Vagina (tissue), 2 donors: ENCODE measurements around the gene LANCL2. TPM values are rescaled to one million over a fixed set of nuclear protein-coding genes. Genes with fewer than 3 reads are reported as not detected.

Experiments used
- DNase-seq, 2 donors: peaks; one replicate each; pipeline ENCODE4 v3.0.0-alpha.2; 2017; ENCODE audit errors: extremely low spot score in 2 of 2
- H3K27ac ChIP-seq: fragments of 200-600 bp; sonication (generic); one replicate; pipeline ENCODE4 v1.5.1; 2019
- H3K27me3 ChIP-seq: fragments of 200-600 bp; sonication (generic); one replicate; pipeline ENCODE4 v1.5.1; 2019
- H3K36me3 ChIP-seq, 2 donors: fragments of 200-600 bp; sonication (generic); one replicate each; pipeline ENCODE4 v1.5.1; 2017 to 2019
- H3K4me1 ChIP-seq: fragments of 200-600 bp; sonication (generic); one replicate; pipeline ENCODE4 v1.5.1; 2019
- H3K4me3 ChIP-seq, 2 donors: fragments of 200-600 bp; sonication (generic); 1 replicate in 1 of 2; 2 replicates in 1 of 2; pipeline ENCODE4 v1.5.1; 2016 to 2019
- H3K9me3 ChIP-seq: fragments of 200-600 bp; sonication (generic); one replicate; pipeline ENCODE4 v1.5.1; 2019
- POLR2A ChIP-seq, 2 donors: fragments of 450-650 bp; IDR thresholded peaks; one replicate each; pipeline ENCODE4 v1.6.1; 2017; ENCODE audit warnings: antibody characterized with exemption in 2 of 2, mild to moderate bottlenecking in 2 of 2, moderate library complexity in 2 of 2
- POLR2AphosphoS5 ChIP-seq, 2 donors: sonication (generic); formaldehyde crosslinking; IDR thresholded peaks; one replicate each; pipeline ENCODE4 v1.9.0; 2017; ENCODE audit warnings: antibody characterized with exemption in 2 of 2, mild to moderate bottlenecking in 2 of 2, low read depth in 1 of 2; ENCODE audit not compliant: insufficient read depth in 1 of 2
- intact Hi-C: fragments of 100-400 bp; cut with DNase I; formaldehyde crosslinking; loops from one replicate; pipeline ENCODE4 v1.15.1; 2023
- total RNA-seq: library from RNA; depleted of rRNA; stranded (reverse); fragments of >200 nt; gene quantifications from one replicate; pipeline ENCODE4 v1.2.3, GENCODE V29; 2016
- TF ChIP-seq, protein P1 (sequence below), 3 experiments: fragments of 450-650 bp in 2 of 3; fragments of 200-600 bp in 1 of 3; sonication (generic) in 1 of 3; IDR thresholded peaks; one replicate each; pipeline ENCODE4 v1.5.1; 2017 to 2019; ENCODE audit warnings: antibody characterized with exemption in 3 of 3, mild to moderate bottlenecking in 2 of 3, moderate library complexity in 2 of 3

Gene LANCL2
- total RNA-seq, 1 donor from 2014 or later = 7.6 TPM

DNA sequence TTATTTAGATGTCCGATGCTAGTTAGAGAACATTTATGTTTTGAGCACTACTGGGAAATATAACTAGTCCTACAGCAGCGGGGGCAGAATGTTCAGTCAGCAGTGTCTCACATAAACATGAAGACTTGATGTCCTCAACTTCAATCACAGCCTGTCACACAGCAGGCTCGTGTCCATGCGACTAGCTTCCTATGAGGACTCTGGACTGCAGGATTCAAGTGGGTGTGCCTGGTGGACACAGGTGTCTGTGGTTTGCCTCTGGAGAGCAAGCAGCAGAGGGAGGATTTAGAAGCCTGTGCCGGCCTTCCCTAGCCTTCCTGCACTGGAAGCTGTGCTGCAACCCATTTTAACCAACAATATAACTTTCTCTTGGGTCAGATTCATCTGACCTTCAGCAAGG, 30.0 kb upstream of the LANCL2 start:
- Histone ChIP-seq H3K9me3 (no peaks in the 10 kb centered on the region), H3K4me1 (no peaks in the 10 kb centered on the region), H3K4me3 (no peak overlapping the region), H3K36me3 (no peaks in the 10 kb centered on the region), H3K27me3 (no peaks in the 10 kb centered on the region), H3K27ac (no peak overlapping the region)
- intact Hi-C loops = no loop called here
- TF ChIP-seq POLR2AphosphoS5 (IDR thresholded peaks at IDR 0.05; ENCODE audit: insufficient read depth in 1 of 2, low read depth in 1 of 2) = no peak
- no peak for TF ChIP-seq POLR2A (IDR thresholded peaks at IDR 0.05)
- TF ChIP-seq, protein P1, sequence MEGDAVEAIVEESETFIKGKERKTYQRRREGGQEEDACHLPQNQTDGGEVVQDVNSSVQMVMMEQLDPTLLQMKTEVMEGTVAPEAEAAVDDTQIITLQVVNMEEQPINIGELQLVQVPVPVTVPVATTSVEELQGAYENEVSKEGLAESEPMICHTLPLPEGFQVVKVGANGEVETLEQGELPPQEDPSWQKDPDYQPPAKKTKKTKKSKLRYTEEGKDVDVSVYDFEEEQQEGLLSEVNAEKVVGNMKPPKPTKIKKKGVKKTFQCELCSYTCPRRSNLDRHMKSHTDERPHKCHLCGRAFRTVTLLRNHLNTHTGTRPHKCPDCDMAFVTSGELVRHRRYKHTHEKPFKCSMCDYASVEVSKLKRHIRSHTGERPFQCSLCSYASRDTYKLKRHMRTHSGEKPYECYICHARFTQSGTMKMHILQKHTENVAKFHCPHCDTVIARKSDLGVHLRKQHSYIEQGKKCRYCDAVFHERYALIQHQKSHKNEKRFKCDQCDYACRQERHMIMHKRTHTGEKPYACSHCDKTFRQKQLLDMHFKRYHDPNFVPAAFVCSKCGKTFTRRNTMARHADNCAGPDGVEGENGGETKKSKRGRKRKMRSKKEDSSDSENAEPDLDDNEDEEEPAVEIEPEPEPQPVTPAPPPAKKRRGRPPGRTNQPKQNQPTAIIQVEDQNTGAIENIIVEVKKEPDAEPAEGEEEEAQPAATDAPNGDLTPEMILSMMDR (IDR thresholded peaks at IDR 0.05) = no peak
- no peak for DNase-seq

DNA sequence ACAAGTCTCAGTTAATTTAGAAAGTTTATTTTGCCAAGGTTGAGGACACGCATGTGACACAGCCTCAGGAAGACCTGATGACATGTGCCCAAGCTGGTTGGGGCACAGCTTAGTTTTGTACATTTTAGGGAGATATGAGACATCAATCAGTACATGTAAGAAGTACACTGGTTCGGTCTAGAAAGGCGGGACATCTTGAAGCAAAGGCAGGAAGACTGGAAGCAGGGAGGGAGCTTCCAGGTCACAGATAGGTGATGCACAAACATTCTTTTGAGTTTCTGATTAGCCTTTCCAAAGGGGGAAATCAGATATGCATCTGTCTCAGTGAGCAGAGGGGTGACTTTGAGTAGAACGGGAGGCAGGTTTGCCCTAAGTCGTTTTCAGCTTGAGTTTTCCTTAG, 29.4 kb upstream of the LANCL2 start:
- H3K9me3 ChIP-seq = no peaks in the 10 kb centered on the region
- no peak for TF ChIP-seq POLR2AphosphoS5 (IDR thresholded peaks at IDR 0.05; ENCODE audit: insufficient read depth in 1 of 2, low read depth in 1 of 2)
- no peak for TF ChIP-seq POLR2A (IDR thresholded peaks at IDR 0.05)
- TF ChIP-seq, protein P1 (IDR thresholded peaks at IDR 0.05) = no peak
- no peaks in the 10 kb centered on the region for H3K27me3 ChIP-seq
- no peaks in the 10 kb centered on the region for H3K36me3 ChIP-seq
- DNase-seq = no peak
- no peaks in the 10 kb centered on the region for H3K4me1 ChIP-seq
- intact Hi-C loops = no loop called here
- H3K4me3 ChIP-seq = no peak overlapping the region
- H3K27ac ChIP-seq = no peak overlapping the region

DNA sequence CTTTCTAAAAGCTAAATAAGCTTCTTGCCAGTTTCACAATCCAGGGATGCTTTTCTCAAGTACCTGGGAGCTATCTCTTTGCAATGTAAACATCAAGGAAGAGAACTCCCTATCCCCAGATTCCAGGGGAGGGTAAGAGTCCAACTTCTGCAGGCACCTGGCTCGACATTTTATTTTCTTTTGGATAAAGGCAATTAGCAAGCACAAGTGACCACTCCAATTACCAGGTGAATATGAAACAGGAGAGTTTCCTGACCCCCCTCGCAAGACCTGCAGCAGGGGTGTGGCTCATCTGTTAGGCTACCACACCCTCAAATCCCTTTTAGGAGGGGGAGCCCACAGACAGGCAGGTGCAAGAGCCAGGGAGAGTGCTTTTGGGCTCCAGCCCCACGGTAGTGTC, 28.6 kb upstream of the LANCL2 start:
- Histone ChIP-seq H3K4me1 (no peaks in the 10 kb centered on the region), H3K27me3 (no peaks in the 10 kb centered on the region), H3K36me3 (no peaks in the 10 kb centered on the region), H3K4me3 (no peak overlapping the region), H3K9me3 (no peaks in the 10 kb centered on the region), H3K27ac (no peak overlapping the region)
- no peak for DNase-seq
- no peak for TF ChIP-seq POLR2AphosphoS5 (IDR thresholded peaks at IDR 0.05; ENCODE audit: insufficient read depth in 1 of 2, low read depth in 1 of 2)
- TF ChIP-seq POLR2A (IDR thresholded peaks at IDR 0.05) = no peak
- TF ChIP-seq, protein P1 (IDR thresholded peaks at IDR 0.05) = no peak
- intact Hi-C loops = no loop called here

DNA sequence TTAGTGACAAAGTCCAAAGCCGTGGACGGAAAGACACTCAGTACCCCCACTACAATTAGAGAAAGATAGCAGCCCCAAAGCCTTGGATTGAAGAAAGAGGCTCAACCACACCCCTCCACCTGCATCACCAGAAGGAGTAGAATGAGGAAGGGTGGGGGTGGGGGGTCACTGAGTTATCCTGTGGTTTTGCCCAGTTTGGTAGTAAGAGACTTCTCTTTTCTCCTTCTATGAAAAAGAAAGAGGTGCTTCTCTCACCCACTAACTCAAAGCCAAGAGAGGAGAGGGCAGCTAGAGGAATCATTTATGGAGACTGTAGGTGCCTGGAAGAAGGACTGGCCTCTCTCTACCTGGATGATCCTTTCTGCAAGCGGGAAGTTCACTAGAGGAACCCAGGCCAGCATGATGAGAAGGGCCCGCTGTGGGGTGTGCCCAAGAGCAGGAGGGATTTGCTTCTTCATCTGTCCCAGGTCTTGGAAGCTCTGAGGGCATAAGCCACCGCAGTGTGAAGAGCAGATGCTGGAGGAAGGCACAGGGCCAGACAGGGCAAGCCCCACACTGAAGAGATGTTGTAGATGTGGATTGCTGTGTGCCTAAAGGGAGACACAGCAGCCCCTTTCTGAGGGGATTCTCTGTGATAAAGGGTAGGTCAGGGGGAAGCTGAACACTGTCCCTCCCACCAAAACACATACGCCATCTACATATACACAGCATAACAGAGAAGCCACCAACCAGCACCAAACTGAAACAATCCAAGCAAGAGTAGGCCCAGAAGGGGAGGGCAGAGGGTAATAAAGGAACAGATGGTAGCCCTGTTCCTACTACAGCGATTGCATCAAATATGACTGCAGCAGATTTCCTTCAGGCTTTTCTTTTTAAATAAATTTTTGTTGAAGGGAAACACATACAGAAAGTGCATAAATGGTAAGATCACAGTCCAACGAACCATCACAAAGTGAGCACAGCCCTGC, 25.8 kb upstream of the LANCL2 start:
- H3K36me3 ChIP-seq = no peaks in the 10 kb centered on the region
- DNase-seq = no peak
- H3K4me1 ChIP-seq = no peaks in the 10 kb centered on the region
- no peaks in the 10 kb centered on the region for H3K27me3 ChIP-seq
- H3K9me3 ChIP-seq = no peaks in the 10 kb centered on the region
- intact Hi-C loops = no loop called here
- no peak overlapping the region for H3K4me3 ChIP-seq
- TF ChIP-seq, protein P1 (IDR thresholded peaks at IDR 0.05) = no peak
- TF ChIP-seq POLR2AphosphoS5 (IDR thresholded peaks at IDR 0.05; ENCODE audit: insufficient read depth in 1 of 2, low read depth in 1 of 2) (no peak), POLR2A (IDR thresholded peaks at IDR 0.05) (no peak)
- H3K27ac ChIP-seq = no peak overlapping the region
